H9 (cell line): ENCODE measurements around the gene SDHAF3. TPM values are rescaled to one million over a fixed set of nuclear protein-coding genes. Genes with fewer than 3 reads are reported as not detected.
A peak's percentile ranks its signal among the peaks of the same experiment; 100 is the strongest.

Experiments
- DNase-seq: peaks from one replicate; pipeline ENCODE4 v3.0.0-alpha.2; 2017
- H2AFZ ChIP-seq: one replicate; pipeline ENCODE4 v1.6.1; 2013; ENCODE audit warnings: mild to moderate bottlenecking, low read length, control low read depth, moderate library complexity
- H2AK5ac ChIP-seq: 2 replicates; pipeline ENCODE4 v1.6.1; 2013; ENCODE audit warnings: low read length, control low read depth, mixed read lengths; ENCODE audit not compliant: insufficient read length
- H2BK120ac ChIP-seq: one replicate; pipeline ENCODE4 v1.6.1; 2013; ENCODE audit warnings: low read depth, mild to moderate bottlenecking, low read length, control low read depth, inconsistent platforms; ENCODE audit not compliant: poor library complexity, severe bottlenecking
- H2BK12ac ChIP-seq: 2 replicates; pipeline ENCODE4 v1.6.1; 2013; ENCODE audit warnings: low read length, control low read depth, mixed read lengths, low read depth; ENCODE audit not compliant: insufficient read length
- H2BK15ac ChIP-seq: 2 replicates; pipeline ENCODE4 v1.6.1; 2013; ENCODE audit warnings: low read depth, low read length, control low read depth
- H2BK20ac ChIP-seq: one replicate; pipeline ENCODE4 v1.6.1; 2013; ENCODE audit warnings: low read depth, mild to moderate bottlenecking, low read length, control low read depth, inconsistent platforms; ENCODE audit not compliant: poor library complexity, severe bottlenecking
- H2BK5ac ChIP-seq: 2 replicates; pipeline ENCODE4 v1.6.1; 2013; ENCODE audit warnings: low read length, control low read depth, mixed read lengths; ENCODE audit not compliant: insufficient read length
- H3K14ac ChIP-seq: 2 replicates; pipeline ENCODE4 v1.6.1; 2013; ENCODE audit warnings: low read length, control low read depth; ENCODE audit not compliant: insufficient read depth
- H3K18ac ChIP-seq: 2 replicates; pipeline ENCODE4 v1.6.1; 2013; ENCODE audit warnings: low read depth, mild to moderate bottlenecking, mixed read lengths, low read length, control low read depth; ENCODE audit not compliant: insufficient read length
- H3K23ac ChIP-seq: 2 replicates; pipeline ENCODE4 v1.6.1; 2013; ENCODE audit warnings: low read length, control low read depth, mixed read lengths, low read depth; ENCODE audit not compliant: insufficient read length
- H3K23me2 ChIP-seq: 2 replicates; pipeline ENCODE4 v1.6.1; 2013; ENCODE audit warnings: low read depth, mild to moderate bottlenecking, mixed read lengths, low read length, control low read depth; ENCODE audit not compliant: insufficient read length, poor library complexity, severe bottlenecking
- H3K27ac ChIP-seq: 2 replicates; pipeline ENCODE4 v1.5.1; 2013; ENCODE audit warnings: low read length, control low read depth, mixed read lengths, low read depth; ENCODE audit not compliant: insufficient read length
- H3K27me3 ChIP-seq: 2 replicates; pipeline ENCODE4 v1.6.1; 2013; ENCODE audit warnings: low read length, control low read depth, inconsistent platforms; ENCODE audit not compliant: insufficient read depth
- H3K4ac ChIP-seq: 2 replicates; pipeline ENCODE4 v1.6.1; 2013; ENCODE audit warnings: low read depth, mild to moderate bottlenecking, control low read depth, inconsistent platforms, low read length, moderate library complexity
- H3K4me1 ChIP-seq: 2 replicates; pipeline ENCODE4 v1.6.1; 2013; ENCODE audit warnings: low read length, control low read depth, inconsistent platforms; ENCODE audit not compliant: insufficient read depth
- H3K4me2 ChIP-seq: 2 replicates; pipeline ENCODE4 v1.6.1; 2013; ENCODE audit warnings: low read length, control low read depth, mixed read lengths; ENCODE audit not compliant: insufficient read length, insufficient read depth
- H3K56ac ChIP-seq: 2 replicates; pipeline ENCODE4 v1.6.1; 2013; ENCODE audit warnings: low read depth, mild to moderate bottlenecking, mixed read lengths, low read length, control low read depth; ENCODE audit not compliant: insufficient read length
- H3K79me1 ChIP-seq: 2 replicates; pipeline ENCODE4 v1.6.1; 2013; ENCODE audit warnings: low read depth, mild to moderate bottlenecking, moderate library complexity, low read length, control low read depth, inconsistent platforms; ENCODE audit not compliant: insufficient read depth, poor library complexity, severe bottlenecking
- H3K79me2 ChIP-seq: 2 replicates; pipeline ENCODE4 v1.6.1; 2013; ENCODE audit warnings: low read length, control low read depth, inconsistent platforms; ENCODE audit not compliant: insufficient read depth
- H3K9ac ChIP-seq: 2 replicates; pipeline ENCODE4 v1.6.1; 2013; ENCODE audit warnings: low read length, control low read depth, mixed read lengths; ENCODE audit not compliant: insufficient read length; ENCODE audit errors: extremely low read depth
- H3K9me3 ChIP-seq: one replicate; pipeline ENCODE4 v1.6.1; 2013; ENCODE audit warnings: low read depth, low read length, inconsistent platforms; ENCODE audit not compliant: control insufficient read depth
- H3T11ph ChIP-seq: one replicate; pipeline ENCODE4 v1.6.1; 2013; ENCODE audit warnings: mild to moderate bottlenecking, low read length, control low read depth, inconsistent platforms
- H4K20me1 ChIP-seq: one replicate; pipeline ENCODE4 v1.6.1; 2013; ENCODE audit not compliant: control insufficient read depth, insufficient read length, insufficient read depth
- H4K5ac ChIP-seq: 2 replicates; pipeline ENCODE4 v1.6.1; 2013; ENCODE audit warnings: low read depth, mild to moderate bottlenecking, mixed read lengths, low read length, control low read depth; ENCODE audit not compliant: insufficient read length
- H4K8ac ChIP-seq: replicated peaks from 2 replicates; pipeline ENCODE4 v1.6.1; 2013; ENCODE audit warnings: low read length, control low read depth, mixed read lengths, low read depth; ENCODE audit not compliant: insufficient read length
- H4K91ac ChIP-seq: 2 replicates; pipeline ENCODE4 v1.6.1; 2013; ENCODE audit warnings: low read depth, mild to moderate bottlenecking, moderate library complexity, mixed read lengths, low read length, control low read depth; ENCODE audit not compliant: insufficient read length
- H3K27ac Mint-ChIP-seq, 3 experiments: 2 replicates in 2 of 3; 3 replicates in 1 of 3; pipeline ENCODE4 v1.8.0; 2020 to 2021; ENCODE audit warnings: mixed read lengths in 3 of 3, mild to moderate bottlenecking in 1 of 3, moderate library complexity in 1 of 3
- H3K27me3 Mint-ChIP-seq: 2 replicates; pipeline ENCODE4 v1.8.0; 2021; ENCODE audit warnings: low read depth, mild to moderate bottlenecking, moderate library complexity, mixed read lengths
- H3K36me3 Mint-ChIP-seq, 3 experiments: 2 replicates in 2 of 3; 3 replicates in 1 of 3; pipeline ENCODE4 v1.8.0; 2020 to 2021; ENCODE audit warnings: low read depth in 3 of 3, mixed read lengths in 3 of 3; ENCODE audit not compliant: insufficient read depth in 1 of 3
- H3K4me1 Mint-ChIP-seq, 2 experiments: 2 replicates each; pipeline ENCODE4 v1.8.0; 2020; ENCODE audit warnings: mixed read lengths in 2 of 2
- H3K4me3 Mint-ChIP-seq, 2 experiments: 2 replicates in 1 of 2; 3 replicates in 1 of 2; pipeline ENCODE4 v1.8.0; 2020 to 2021; ENCODE audit warnings: mild to moderate bottlenecking in 2 of 2, mixed read lengths in 2 of 2, moderate library complexity in 1 of 2
- H3K9me3 Mint-ChIP-seq, 2 experiments: 2 replicates in 1 of 2; 3 replicates in 1 of 2; pipeline ENCODE4 v1.8.0; 2020; ENCODE audit warnings: mild to moderate bottlenecking in 2 of 2, mixed read lengths in 2 of 2, moderate library complexity in 1 of 2
- WGBS: extraction: QIAGEN DNeasy Blood & Tissue Kit; methylation state at CpG from one replicate; pipeline ENCODE4 v1.1.7; 2013; ENCODE audit warnings: missing lambda C conversion rate, low lambda C conversion rate, mixed read lengths; ENCODE audit not compliant: insufficient read length; ENCODE audit errors: extremely low coverage; 5-methylcytosine and 5-hydroxymethylcytosine counted together
- total RNA-seq: library from RNA; stranded (reverse); gene quantifications from 2 replicates; pipeline ENCODE4 v1.2.1, GENCODE V29; 2021
- TF ChIP-seq, protein P1 (sequence below): fragments of 200-600 bp; sonication (generic); conservative IDR thresholded peaks from 3 replicates; pipeline ENCODE4 v1.8.0; 2021; ENCODE audit warnings: antibody characterized with exemption, mild to moderate bottlenecking

Gene SDHAF3
- total RNA-seq, 1 experiment from 2014 or later = 14.1 TPM

DNA sequence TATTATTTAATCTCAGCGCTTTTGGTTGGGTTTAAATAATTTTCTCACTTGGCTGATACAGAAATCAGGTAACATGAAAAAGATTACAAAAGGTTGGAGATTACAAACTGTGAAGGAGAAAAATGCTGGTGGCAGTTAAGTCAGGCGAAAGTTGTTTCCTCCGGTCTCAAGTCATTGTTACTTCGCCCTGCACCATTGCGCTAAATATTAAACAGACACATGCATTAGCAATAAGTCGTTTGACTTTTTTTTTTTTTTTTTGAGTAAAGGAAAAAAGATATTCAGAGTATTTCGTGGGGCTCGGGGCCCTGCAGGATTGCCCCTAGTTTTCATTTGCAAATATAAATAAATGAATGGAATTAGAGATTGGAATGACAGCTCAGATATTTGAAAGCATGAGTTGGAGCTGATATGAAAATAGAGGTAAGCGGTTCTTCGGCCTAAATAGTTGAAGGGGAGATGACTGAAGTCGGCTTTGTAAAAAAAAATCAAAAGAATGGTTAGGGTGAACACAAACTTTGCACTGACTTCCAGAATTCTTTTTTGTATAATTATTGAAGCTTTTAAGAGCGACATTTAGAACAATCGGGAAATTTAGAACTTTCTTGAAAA is 914 bp downstream of the SDHAF3 start:
- Mint-ChIP-seq H3K9me3 (peaks cover 0 to 6% of the 10 kb centered on the region in 2 experiments; a peak in 3 of 5 replicates), H3K4me1 (peaks cover 19 to 24% of the 10 kb centered on the region in 2 experiments), H3K27ac (peak overlapping the region in 2 of 3 experiments; percentile 45 to 71; a peak in 1 of 7 replicates), H3K4me3 (peak overlapping the region; percentile 87 to 90), H3K36me3 (peaks cover 6 to 11% (median 7%) of the 10 kb centered on the region in 3 experiments), H3K27me3 (peaks cover 12% of the 10 kb centered on the region)
- no peak overlapping the region for H2BK20ac ChIP-seq
- peaks cover 11% of the 10 kb centered on the region; the same call in 1 of the 2 replicates for H3K79me2 ChIP-seq
- H3T11ph ChIP-seq = no peak overlapping the region
- H4K5ac ChIP-seq = no peak overlapping the region
- no peak overlapping the region for H2BK5ac ChIP-seq
- no peaks in the 10 kb centered on the region for H3K9me3 ChIP-seq
- no peak overlapping the region for H3K23ac ChIP-seq
- DNase-seq = no peak
- no peaks in the 10 kb centered on the region for H4K20me1 ChIP-seq
- H3K27ac ChIP-seq = no peak overlapping the region
- H3K18ac ChIP-seq = no peak overlapping the region
- H3K4me2 ChIP-seq = peak overlapping the region; percentile 77
- no peak overlapping the region for H2BK15ac ChIP-seq
- H3K4me1 ChIP-seq = no peaks in the 10 kb centered on the region
- no peak overlapping the region for H3K14ac ChIP-seq
- H3K27me3 ChIP-seq = no peaks in the 10 kb centered on the region
- H3K79me1 ChIP-seq = no peaks in the 10 kb centered on the region
- H4K8ac ChIP-seq = no peak overlapping the region
- no peak overlapping the region for H2BK120ac ChIP-seq
- no peak overlapping the region for H2AK5ac ChIP-seq
- H2AFZ ChIP-seq = no peak overlapping the region
- WGBS = no CpG with 5 or more reads among the region's 13 CpGs
- no peak overlapping the region for H4K91ac ChIP-seq
- H3K4ac ChIP-seq = no peak overlapping the region
- H2BK12ac ChIP-seq = no peak overlapping the region
- no peak overlapping the region for H3K56ac ChIP-seq
- TF ChIP-seq, protein P1, sequence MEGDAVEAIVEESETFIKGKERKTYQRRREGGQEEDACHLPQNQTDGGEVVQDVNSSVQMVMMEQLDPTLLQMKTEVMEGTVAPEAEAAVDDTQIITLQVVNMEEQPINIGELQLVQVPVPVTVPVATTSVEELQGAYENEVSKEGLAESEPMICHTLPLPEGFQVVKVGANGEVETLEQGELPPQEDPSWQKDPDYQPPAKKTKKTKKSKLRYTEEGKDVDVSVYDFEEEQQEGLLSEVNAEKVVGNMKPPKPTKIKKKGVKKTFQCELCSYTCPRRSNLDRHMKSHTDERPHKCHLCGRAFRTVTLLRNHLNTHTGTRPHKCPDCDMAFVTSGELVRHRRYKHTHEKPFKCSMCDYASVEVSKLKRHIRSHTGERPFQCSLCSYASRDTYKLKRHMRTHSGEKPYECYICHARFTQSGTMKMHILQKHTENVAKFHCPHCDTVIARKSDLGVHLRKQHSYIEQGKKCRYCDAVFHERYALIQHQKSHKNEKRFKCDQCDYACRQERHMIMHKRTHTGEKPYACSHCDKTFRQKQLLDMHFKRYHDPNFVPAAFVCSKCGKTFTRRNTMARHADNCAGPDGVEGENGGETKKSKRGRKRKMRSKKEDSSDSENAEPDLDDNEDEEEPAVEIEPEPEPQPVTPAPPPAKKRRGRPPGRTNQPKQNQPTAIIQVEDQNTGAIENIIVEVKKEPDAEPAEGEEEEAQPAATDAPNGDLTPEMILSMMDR = no peak
- H3K9ac ChIP-seq = peak overlapping the region; percentile 92
- H3K23me2 ChIP-seq = peaks cover 8% of the 10 kb centered on the region
